ENCODE measurements around the gene FRMD4A.
"Not testable (repeated sequence)": the region's sequence is repeated elsewhere in the genome, so short reads cannot be mapped to it uniquely, and the experiment has no call there.

FRMD4A gene

GRCh38 chr10:13942035-13942434 lies 388.7 kb downstream of the FRMD4A start:
- no peak for DNase-seq

GRCh38 chr10:13939391-13939790 lies 391.3 kb downstream of the FRMD4A start:
- no peak for DNase-seq

GRCh38 chr10:13938950-13939349 lies 391.8 kb downstream of the FRMD4A start:
- no peak for DNase-seq

GRCh38 chr10:13936826-13937225 lies 393.9 kb downstream of the FRMD4A start:
- no peak for DNase-seq

- DNase-seq, result peak; percentile 59
Observed at GRCh38 chr10:13930120-13930519, 400.6 kb downstream of the FRMD4A start.

DNA sequence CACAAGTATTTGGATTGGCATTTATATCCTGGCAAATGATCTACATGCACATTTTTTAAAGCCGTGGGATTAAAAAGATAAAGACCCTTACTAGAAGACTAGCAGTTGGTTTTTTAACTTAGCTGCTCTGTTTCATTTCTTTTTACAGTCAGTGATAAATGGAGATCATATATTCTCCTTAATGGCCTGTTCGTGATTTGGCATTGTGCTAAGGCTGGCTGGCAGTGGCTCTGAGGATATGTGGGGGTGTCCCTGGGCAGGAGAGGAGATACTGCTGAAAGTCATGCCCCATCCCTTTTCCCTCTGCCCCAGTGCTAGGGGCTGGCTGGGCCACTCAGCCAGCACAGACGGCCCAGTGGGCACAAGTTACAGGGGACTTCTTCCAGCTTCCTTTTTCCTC lies 402.3 kb downstream of the FRMD4A start:
- no peak for DNase-seq

DNA sequence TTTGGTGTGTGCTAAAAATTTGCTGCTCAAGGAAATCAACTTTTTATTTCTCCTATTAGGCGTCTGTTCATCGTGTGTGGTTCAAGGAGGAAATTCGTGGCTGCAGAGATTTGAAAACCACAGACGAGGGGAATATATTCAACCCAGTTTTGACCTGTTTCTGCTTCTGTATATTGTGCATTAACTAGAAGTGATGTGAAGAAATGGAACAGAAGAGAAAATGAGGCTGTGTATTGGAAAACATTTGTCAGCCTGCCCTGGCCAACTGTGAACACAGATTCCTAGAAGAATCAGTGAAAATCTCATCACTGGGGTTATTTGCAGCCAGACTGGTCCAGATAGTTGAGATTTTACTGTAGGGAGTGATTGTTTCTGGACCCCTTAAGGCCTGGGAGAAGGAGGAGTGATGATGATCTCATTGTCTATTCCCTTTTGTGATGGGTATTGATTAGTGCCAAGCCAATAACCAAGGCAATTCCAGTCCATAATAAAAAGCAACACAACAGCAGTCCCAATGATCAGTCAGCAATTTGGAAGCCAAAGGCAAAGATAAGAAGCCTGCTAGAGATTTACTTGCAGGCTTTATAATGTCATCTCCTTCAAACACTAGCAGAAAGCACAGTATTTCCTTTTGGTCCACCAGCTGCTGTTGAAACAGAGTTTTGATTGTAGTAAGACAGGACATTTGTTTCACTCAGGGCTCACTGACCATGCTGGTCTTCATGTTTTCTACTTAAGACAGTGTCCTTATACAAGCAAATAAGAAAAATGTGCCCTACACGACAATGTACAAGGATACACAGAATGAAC lies 404.5 kb downstream of the FRMD4A start:
- no peak for DNase-seq

GRCh38 chr10:13924040-13924725 lies 406.5 kb downstream of the FRMD4A start:
- no peak for DNase-seq

DNA sequence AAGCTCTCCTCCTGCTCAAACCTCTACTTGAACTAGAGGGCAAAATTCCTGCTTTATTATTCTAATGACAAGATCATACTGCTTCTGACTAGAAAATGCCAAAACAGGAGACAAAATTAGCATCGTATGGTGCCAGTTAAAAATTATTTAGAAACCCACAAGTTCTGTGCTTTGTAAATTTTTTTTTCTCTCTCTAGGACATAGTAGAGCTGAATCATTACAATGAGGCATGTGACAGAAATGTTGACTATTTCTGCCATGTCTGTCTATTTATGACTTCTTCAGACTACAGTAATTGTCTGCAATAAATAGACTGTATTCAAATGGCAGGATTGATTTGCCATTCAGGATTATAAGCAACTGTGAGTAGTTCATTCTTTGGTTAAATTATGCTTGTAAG lies 408.1 kb downstream of the FRMD4A start:
- no peak for DNase-seq

GRCh38 chr10:13921941-13922340 lies 408.8 kb downstream of the FRMD4A start:
- DNase-seq, result no peak

GRCh38 chr10:13921131-13921530 lies 409.6 kb downstream of the FRMD4A start:
- not testable (repeated sequence) for DNase-seq

DNA sequence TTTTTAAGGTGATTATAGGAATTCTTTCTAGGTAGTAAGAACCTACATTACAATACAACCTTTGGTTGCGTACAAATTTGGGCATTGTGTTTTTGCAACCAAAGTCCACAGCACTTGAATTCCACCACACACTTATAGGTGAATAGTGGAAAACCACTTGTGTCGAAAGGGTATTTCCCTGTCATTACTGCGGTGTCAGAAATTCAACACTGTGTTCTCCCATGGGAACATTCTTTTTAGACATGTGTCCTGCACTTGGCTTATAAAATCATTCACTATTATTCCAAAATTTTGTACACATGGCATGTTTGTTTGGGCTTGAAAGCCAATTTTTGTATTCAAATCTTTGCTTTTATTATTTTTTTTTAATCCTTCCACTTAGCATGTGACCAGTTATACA lies 410.3 kb downstream of the FRMD4A start:
- DNase-seq, result no peak

DNA sequence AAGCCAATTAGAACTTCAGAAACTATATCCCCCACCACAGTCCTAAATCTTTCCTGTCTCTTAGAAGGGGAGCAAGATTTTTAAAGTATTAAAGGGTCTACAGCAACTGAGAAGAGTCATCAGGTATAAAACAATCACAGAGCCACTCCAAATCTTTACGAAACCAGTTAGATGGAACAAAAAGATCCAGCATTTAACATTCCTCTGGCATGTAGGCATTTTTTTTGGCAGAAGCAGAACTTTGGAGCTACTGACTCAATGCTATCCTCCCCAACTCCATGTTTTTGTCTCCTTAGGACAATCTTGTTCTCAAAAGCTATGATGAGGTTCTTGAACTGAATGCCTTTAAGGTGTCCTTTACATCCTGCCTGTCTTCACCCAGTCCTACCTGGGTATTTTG lies 410.7 kb downstream of the FRMD4A start:
- no peak for DNase-seq

- DNase-seq, result no peak
Observed at GRCh38 chr10:13917791-13918190, 412.9 kb downstream of the FRMD4A start.

DNA sequence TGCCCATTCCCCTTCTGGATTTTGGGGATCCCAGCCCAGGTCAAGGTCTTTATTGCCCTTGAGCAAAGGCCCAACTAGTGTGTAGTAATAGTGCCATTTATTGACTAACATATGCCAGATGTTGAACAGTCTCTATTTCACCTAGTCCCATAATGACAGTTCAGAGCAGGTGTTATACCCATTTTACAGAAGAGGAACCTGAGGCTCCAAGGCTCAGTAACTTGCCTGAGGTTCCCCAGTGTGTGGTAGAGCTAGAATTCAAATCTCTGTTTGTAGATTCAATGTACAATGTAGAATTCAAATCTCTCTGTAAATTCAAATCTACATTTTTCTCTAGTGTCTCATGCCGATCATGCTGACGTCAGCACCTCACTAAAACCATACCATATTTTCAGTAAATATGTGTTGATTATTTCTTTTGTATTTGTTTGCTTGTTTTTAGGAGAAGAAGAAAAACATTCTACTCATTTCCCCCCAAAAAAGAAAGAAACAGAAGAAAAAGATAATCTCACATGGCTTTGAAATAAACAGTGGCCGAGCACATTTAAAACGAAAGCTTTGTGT lies 414.3 kb downstream of the FRMD4A start:
- DNase-seq, result no peak

DNA sequence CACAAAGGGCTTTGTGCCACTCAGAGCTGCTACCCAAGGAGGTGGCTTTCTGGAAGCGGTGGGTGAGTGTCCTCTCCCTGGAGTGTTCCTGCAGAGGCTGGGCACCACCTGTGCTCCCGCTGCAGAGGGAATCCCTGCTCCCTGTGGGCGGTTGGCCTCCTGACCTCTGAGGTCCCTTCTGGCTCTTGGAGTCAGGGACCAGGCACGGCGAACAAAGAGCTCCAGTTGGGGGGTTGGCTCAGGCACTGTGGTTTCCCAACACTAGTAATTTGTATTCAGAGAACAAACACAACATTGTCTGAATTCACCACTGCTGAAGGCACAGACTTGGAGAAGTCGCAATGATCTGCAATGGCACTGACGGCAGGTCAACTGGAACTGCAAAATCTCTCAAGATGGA lies 415.0 kb downstream of the FRMD4A start:
- no peak for DNase-seq

GRCh38 chr10:13913897-13914296 lies 416.8 kb downstream of the FRMD4A start:
- DNase-seq, result no peak

GRCh38 chr10:13911821-13912520 lies 418.8 kb downstream of the FRMD4A start:
- no peak for DNase-seq

GRCh38 chr10:13909516-13910258 lies 421.0 kb downstream of the FRMD4A start:
- DNase-seq, result no peak

GRCh38 chr10:13908475-13908874 lies 422.2 kb downstream of the FRMD4A start:
- DNase-seq, result no peak

- no peak for DNase-seq
Observed at GRCh38 chr10:13907570-13907969, 423.2 kb downstream of the FRMD4A start.

GRCh38 chr10:13905281-13905680 lies 425.4 kb downstream of the FRMD4A start:
- no peak for DNase-seq

DNA sequence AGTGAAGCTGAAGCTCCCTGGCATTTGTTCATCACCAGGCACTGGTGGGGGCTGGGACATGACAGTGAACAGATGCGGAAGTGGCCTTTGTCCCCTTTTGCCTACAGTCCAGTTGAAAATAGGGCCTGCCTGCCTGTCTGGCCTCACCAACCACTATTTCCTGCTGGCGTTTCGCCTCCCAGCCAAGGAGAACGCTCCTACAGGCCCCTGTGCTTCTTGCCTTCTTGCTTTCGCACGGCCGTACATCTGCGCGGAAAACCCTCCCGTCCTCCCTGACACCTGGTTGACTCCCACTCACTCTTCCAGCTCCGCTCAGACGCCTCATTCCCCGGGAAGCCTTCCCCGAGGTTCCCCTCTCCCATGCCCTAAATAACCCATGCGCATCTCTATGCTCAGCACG lies 426.7 kb downstream of the FRMD4A start:
- no peak for DNase-seq

All from central memory CD4-positive, alpha-beta T cell (primary cell).